Ishikawa (cell line): Measurements from ENCODE around the gene NRIP2.

Source experiments
- CEBPB ChIP-seq: IDR thresholded peaks from 2 replicates; pipeline ENCODE4 v1.6.1; 2012
- CREB1 ChIP-seq: IDR thresholded peaks from 2 replicates; pipeline ENCODE4 v1.6.1; 2012; ENCODE audit warnings: low read depth
- EGR1 ChIP-seq: IDR thresholded peaks from 2 replicates; pipeline ENCODE4 v1.6.1; 2012
- EP300 ChIP-seq: IDR thresholded peaks from 2 replicates; pipeline ENCODE4 v1.6.1; 2012; ENCODE audit warnings: borderline replicate concordance
- FOXM1 ChIP-seq: IDR thresholded peaks from 2 replicates; pipeline ENCODE4 v1.6.1; 2012; ENCODE audit warnings: low read depth, borderline replicate concordance
- NFIC ChIP-seq: IDR thresholded peaks from 2 replicates; pipeline ENCODE4 v1.6.1; 2012
- RAD21 ChIP-seq: IDR thresholded peaks from 2 replicates; pipeline ENCODE4 v1.6.1; 2012; ENCODE audit warnings: low read depth
- TAF1 ChIP-seq: IDR thresholded peaks from 2 replicates; pipeline ENCODE4 v1.6.1; 2012; ENCODE audit warnings: low read depth, mild to moderate bottlenecking
- TCF12 ChIP-seq: IDR thresholded peaks from 2 replicates; pipeline ENCODE4 v1.6.1; 2012; ENCODE audit warnings: low read depth
- TEAD4 ChIP-seq: IDR thresholded peaks from 2 replicates; pipeline ENCODE4 v1.6.1; 2012
- YY1 ChIP-seq: IDR thresholded peaks from 2 replicates; pipeline ENCODE4 v1.6.1; 2012; ENCODE audit warnings: low read depth
- ZBTB7A ChIP-seq: IDR thresholded peaks from 2 replicates; pipeline ENCODE4 v1.6.1; 2012; ENCODE audit warnings: low read depth
- TF ChIP-seq, protein P1 (sequence below): IDR thresholded peaks from 2 replicates; pipeline ENCODE4 v1.6.1; 2012; ENCODE audit warnings: low read depth, mild to moderate bottlenecking
- TF ChIP-seq, protein P2 (sequence below): IDR thresholded peaks from 2 replicates; pipeline ENCODE4 v1.6.1; 2012
- TF ChIP-seq, protein P3 (sequence below): IDR thresholded peaks from 2 replicates; pipeline ENCODE4 v1.6.1; 2012

NRIP2 gene

DNA sequence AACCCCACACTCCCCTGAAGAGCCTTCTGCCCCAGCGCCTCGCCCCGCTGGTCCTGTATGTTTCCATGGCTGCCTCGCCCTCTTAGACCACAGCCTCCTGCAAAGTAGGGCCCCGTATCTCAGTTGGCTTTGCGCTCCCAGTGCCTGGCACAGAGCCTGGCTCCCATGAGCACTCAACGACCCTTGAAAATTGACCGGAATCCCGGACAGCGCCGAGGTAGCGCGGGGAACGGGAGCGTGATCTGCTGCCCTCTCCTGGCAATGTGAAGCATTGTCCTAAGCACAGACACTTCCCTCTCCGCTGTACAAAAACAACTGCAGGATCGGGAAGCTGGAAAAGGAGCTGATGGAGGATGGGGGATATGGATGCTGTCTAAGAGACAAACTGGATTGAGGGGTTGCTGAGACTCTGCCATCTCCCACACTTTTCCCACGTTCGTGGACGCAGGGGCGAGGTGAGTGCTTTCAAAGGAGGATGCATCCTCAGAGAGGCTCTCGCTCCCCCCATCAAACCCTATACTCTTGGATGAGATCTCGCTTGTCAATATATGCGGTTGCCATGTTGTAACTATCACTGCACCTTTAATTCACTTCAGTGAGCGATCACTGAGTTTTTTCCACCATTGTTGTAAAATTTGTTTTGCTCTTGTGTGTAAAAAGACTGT is 50.8 kb downstream of the NRIP2 start:
- TF ChIP-seq RAD21 (peak; percentile 84), CREB1 (no peak)
- TF ChIP-seq, protein P1, sequence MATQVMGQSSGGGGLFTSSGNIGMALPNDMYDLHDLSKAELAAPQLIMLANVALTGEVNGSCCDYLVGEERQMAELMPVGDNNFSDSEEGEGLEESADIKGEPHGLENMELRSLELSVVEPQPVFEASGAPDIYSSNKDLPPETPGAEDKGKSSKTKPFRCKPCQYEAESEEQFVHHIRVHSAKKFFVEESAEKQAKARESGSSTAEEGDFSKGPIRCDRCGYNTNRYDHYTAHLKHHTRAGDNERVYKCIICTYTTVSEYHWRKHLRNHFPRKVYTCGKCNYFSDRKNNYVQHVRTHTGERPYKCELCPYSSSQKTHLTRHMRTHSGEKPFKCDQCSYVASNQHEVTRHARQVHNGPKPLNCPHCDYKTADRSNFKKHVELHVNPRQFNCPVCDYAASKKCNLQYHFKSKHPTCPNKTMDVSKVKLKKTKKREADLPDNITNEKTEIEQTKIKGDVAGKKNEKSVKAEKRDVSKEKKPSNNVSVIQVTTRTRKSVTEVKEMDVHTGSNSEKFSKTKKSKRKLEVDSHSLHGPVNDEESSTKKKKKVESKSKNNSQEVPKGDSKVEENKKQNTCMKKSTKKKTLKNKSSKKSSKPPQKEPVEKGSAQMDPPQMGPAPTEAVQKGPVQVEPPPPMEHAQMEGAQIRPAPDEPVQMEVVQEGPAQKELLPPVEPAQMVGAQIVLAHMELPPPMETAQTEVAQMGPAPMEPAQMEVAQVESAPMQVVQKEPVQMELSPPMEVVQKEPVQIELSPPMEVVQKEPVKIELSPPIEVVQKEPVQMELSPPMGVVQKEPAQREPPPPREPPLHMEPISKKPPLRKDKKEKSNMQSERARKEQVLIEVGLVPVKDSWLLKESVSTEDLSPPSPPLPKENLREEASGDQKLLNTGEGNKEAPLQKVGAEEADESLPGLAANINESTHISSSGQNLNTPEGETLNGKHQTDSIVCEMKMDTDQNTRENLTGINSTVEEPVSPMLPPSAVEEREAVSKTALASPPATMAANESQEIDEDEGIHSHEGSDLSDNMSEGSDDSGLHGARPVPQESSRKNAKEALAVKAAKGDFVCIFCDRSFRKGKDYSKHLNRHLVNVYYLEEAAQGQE, result peak; percentile 43; the same call in 1 of the 2 replicates

DNA sequence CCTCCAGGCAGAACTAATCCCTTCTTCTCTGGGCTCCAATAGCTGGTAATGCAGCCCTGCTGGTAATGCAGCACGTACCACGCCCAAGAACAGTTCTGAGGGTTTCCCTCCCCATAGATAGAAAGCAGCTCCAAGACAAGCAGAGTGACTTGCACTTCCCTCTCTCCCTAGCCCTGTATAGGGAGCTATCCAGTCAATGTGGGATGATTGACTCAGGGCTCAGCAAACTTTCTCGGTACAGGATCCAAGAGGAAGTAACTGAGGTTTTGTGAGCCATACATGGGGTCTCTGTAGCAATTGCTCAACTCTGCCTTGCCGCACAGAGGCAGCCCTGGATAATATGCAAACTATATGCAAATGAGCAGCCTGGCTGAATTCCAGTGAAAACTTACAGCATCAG is 55.6 kb downstream of the NRIP2 start:
- TF ChIP-seq EGR1 (no peak), RAD21 (no peak), CREB1 (no peak), EP300 (no peak), NFIC (no peak), CEBPB (no peak), TCF12 (no peak), YY1 (no peak), ZBTB7A (no peak)
- TF ChIP-seq, protein P2, sequence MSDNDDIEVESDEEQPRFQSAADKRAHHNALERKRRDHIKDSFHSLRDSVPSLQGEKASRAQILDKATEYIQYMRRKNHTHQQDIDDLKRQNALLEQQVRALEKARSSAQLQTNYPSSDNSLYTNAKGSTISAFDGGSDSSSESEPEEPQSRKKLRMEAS, result no peak
- TF ChIP-seq, protein P1, result no peak
- TF ChIP-seq, protein P3, sequence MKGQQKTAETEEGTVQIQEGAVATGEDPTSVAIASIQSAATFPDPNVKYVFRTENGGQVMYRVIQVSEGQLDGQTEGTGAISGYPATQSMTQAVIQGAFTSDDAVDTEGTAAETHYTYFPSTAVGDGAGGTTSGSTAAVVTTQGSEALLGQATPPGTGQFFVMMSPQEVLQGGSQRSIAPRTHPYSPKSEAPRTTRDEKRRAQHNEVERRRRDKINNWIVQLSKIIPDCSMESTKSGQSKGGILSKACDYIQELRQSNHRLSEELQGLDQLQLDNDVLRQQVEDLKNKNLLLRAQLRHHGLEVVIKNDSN, result no peak

GRCh38 chr12:2776129-2776806 is 58.6 kb downstream of the NRIP2 start:
- TF ChIP-seq, protein P3, result no peak
- no peak for TF ChIP-seq CREB1
- no peak for TF ChIP-seq RAD21
- TF ChIP-seq TAF1, result no peak
- no peak for TF ChIP-seq FOXM1
- no peak for TF ChIP-seq TEAD4
- no peak for TF ChIP-seq EGR1
- TF ChIP-seq YY1, result no peak
- TF ChIP-seq, protein P2, result no peak
- no peak for TF ChIP-seq CEBPB
- no peak for TF ChIP-seq EP300
- no peak for TF ChIP-seq NFIC
- TF ChIP-seq ZBTB7A, result no peak
- TF ChIP-seq, protein P1, result no peak
- TF ChIP-seq TCF12, result no peak

DNA sequence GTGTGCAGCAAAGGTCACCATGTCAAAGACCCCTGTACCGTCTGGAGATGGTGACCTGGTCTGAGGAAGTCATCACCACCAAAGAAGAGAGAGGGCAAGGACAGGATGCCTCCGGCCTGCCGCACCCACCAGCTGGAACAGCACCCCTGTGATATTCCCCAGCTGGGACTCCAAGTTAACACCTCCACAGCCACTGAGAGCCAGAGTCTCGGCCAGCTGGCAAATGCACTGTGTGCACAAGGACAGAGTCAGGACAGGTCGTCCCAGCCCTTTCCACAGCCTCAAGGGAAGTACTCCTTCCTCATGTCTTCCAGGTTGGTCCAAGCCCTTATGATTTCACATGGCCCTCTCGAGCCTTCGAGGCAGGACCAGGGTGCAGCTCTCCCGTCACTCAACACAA is 59.4 kb downstream of the NRIP2 start:
- no peak for TF ChIP-seq ZBTB7A
- TF ChIP-seq, protein P3, result no peak
- TF ChIP-seq CEBPB, result no peak
- no peak for TF ChIP-seq EP300
- TF ChIP-seq FOXM1, result no peak
- TF ChIP-seq CREB1, result no peak
- no peak for TF ChIP-seq RAD21
- TF ChIP-seq, protein P1, result no peak
